Esophagus muscularis mucosa (tissue), 4 donors: ENCODE results near the gene DRP2. TPM values are rescaled to one million over a fixed set of nuclear protein-coding genes. Genes with fewer than 3 reads are reported as not detected.

Source experiments
- DNase-seq: peaks from one replicate; pipeline ENCODE4 v3.0.0-alpha.2; 2017; ENCODE audit errors: extremely low spot score
- H3K27ac ChIP-seq, 4 donors: fragments of 200-600 bp; sonication (generic); replicated peaks in 1 of 4; 1 replicate in 3 of 4; 2 replicates in 1 of 4; pipeline ENCODE4 v1.5.1; 2016 to 2019; ENCODE audit warnings: mild to moderate bottlenecking in 1 of 4
- H3K27me3 ChIP-seq, 4 donors: fragments of 200-600 bp; sonication (generic); one replicate each; pipeline versions ENCODE4 v1.5.1 to v1.6.0; 2016 to 2019
- H3K36me3 ChIP-seq, 4 donors: fragments of 200-600 bp; sonication (generic); one replicate each; pipeline ENCODE4 v1.5.1; 2016 to 2019
- H3K4me1 ChIP-seq, 4 donors: fragments of 200-600 bp; sonication (generic); one replicate each; pipeline ENCODE4 v1.5.1; 2016 to 2019
- H3K4me3 ChIP-seq, 4 donors: fragments of 200-600 bp; sonication (generic); 1 replicate in 2 of 4; 2 replicates in 2 of 4; pipeline ENCODE4 v1.5.1; 2016 to 2019; ENCODE audit warnings: mild to moderate bottlenecking in 4 of 4, moderate library complexity in 1 of 4
- H3K9me3 ChIP-seq, 4 donors: fragments of 200-600 bp; sonication (generic); 1 replicate in 3 of 4; 2 replicates in 1 of 4; pipeline ENCODE4 v1.5.1; 2016 to 2019
- CTCF ChIP-seq, 3 experiments: fragments of 200-600 bp in 2 of 3; fragments of 450-650 bp in 1 of 3; sonication (generic) in 2 of 3; IDR thresholded peaks; one replicate each; pipeline ENCODE4 v1.5.1; 2017 to 2019; ENCODE audit warnings: antibody characterized with exemption in 3 of 3, mild to moderate bottlenecking in 2 of 3, moderate library complexity in 1 of 3
- EP300 ChIP-seq: sonication (generic); formaldehyde crosslinking; IDR thresholded peaks from one replicate; pipeline ENCODE4 v1.6.1; 2017; ENCODE audit warnings: antibody characterized with exemption
- POLR2A ChIP-seq: fragments of 450-650 bp; IDR thresholded peaks from one replicate; pipeline ENCODE4 v1.6.1; 2017; ENCODE audit warnings: antibody characterized with exemption, moderate library complexity, mild to moderate bottlenecking, low read depth
- POLR2AphosphoS5 ChIP-seq, 2 donors: sonication (generic); formaldehyde crosslinking; IDR thresholded peaks; one replicate each; pipeline ENCODE4 v1.6.1; 2017; ENCODE audit warnings: antibody characterized with exemption in 2 of 2
- WGBS: methylation state at CpG from one replicate; pipeline ENCODE4 v1.1.5; 2018; 5-methylcytosine and 5-hydroxymethylcytosine counted together
- intact Hi-C: fragments of 100-400 bp; cut with DNase I; formaldehyde crosslinking; loops from one replicate; pipeline ENCODE4 v1.15.1; 2023
- total RNA-seq, 4 donors: library from RNA; depleted of rRNA; stranded (reverse); fragments of >200 nt; gene quantifications; one replicate each; pipeline versions ENCODE4 v1.1.0 to v1.2.1, GENCODE V29; 2016

Gene DRP2
- total RNA-seq, 4 donors from 2014 or later: 0.42 to 0.97 (median 0.65) TPM

GRCh38 chrX:101257448-101258258 lies 38.1 kb downstream of the DRP2 start:
- WGBS: 70% methylated on average over 4 of the region's 4 CpGs
- no peak for TF ChIP-seq CTCF (IDR thresholded peaks at IDR 0.05)
- no peak for TF ChIP-seq EP300
- H3K36me3 ChIP-seq: no peaks in the 10 kb centered on the region
- H3K27ac ChIP-seq: no peak overlapping the region
- H3K4me1 ChIP-seq: no peaks in the 10 kb centered on the region
- H3K27me3 ChIP-seq: no peaks in the 10 kb centered on the region
- DNase-seq: no peak
- H3K4me3 ChIP-seq: no peak overlapping the region
- intact Hi-C loops: no loop called here
- H3K9me3 ChIP-seq: no peaks in the 10 kb centered on the region

GRCh38 chrX:101258259-101258581 lies 38.6 kb downstream of the DRP2 start:
- H3K27me3 ChIP-seq: no peaks in the 10 kb centered on the region
- H3K36me3 ChIP-seq: no peaks in the 10 kb centered on the region
- no peaks in the 10 kb centered on the region for H3K4me1 ChIP-seq
- no peak overlapping the region for H3K4me3 ChIP-seq
- 88% methylated on average over 10 of the region's 11 CpGs for WGBS
- no peak for DNase-seq
- no peaks in the 10 kb centered on the region for H3K9me3 ChIP-seq
- no peak overlapping the region for H3K27ac ChIP-seq
- TF ChIP-seq POLR2A (no peak), CTCF (IDR thresholded peaks at IDR 0.05) (no peak), EP300 (no peak), POLR2AphosphoS5 (IDR thresholded peaks at IDR 0.05) (no peak)
- intact Hi-C loops: no loop called here

GRCh38 chrX:101260435-101260834 lies 40.8 kb downstream of the DRP2 start:
- H3K9me3 ChIP-seq: no peaks in the 10 kb centered on the region
- H3K27me3 ChIP-seq: no peaks in the 10 kb centered on the region
- no peak overlapping the region for H3K4me3 ChIP-seq
- DNase-seq: no peak
- no peak overlapping the region for H3K27ac ChIP-seq
- no peaks in the 10 kb centered on the region for H3K4me1 ChIP-seq
- TF ChIP-seq CTCF (IDR thresholded peaks at IDR 0.05) (no peak), EP300 (no peak), POLR2A (no peak), POLR2AphosphoS5 (IDR thresholded peaks at IDR 0.05) (no peak)
- H3K36me3 ChIP-seq: no peaks in the 10 kb centered on the region
- intact Hi-C loops: no loop called here
- WGBS: 86% methylated on average over 4 of the region's 4 CpGs

GRCh38 chrX:101262590-101262989 lies 43.0 kb downstream of the DRP2 start:
- no peak for TF ChIP-seq POLR2AphosphoS5 (IDR thresholded peaks at IDR 0.05)
- no peak for TF ChIP-seq POLR2A
- TF ChIP-seq CTCF (IDR thresholded peaks at IDR 0.05): no peak
- TF ChIP-seq EP300: no peak
- H3K27me3 ChIP-seq: no peaks in the 10 kb centered on the region
- H3K36me3 ChIP-seq: no peaks in the 10 kb centered on the region
- no peak overlapping the region for H3K27ac ChIP-seq
- H3K4me3 ChIP-seq: no peak overlapping the region
- no peaks in the 10 kb centered on the region for H3K4me1 ChIP-seq
- H3K9me3 ChIP-seq: no peaks in the 10 kb centered on the region
- DNase-seq: no peak
- WGBS: 79% methylated on average over 4 of the region's 4 CpGs
- intact Hi-C loops: no loop called here

GRCh38 chrX:101263766-101264165 lies 44.2 kb downstream of the DRP2 start:
- Histone ChIP-seq H3K4me3 (no peak overlapping the region), H3K36me3 (no peaks in the 10 kb centered on the region), H3K27me3 (no peaks in the 10 kb centered on the region), H3K27ac (no peak overlapping the region), H3K4me1 (no peaks in the 10 kb centered on the region), H3K9me3 (no peaks in the 10 kb centered on the region)
- no peak for DNase-seq
- intact Hi-C loops: no loop called here
- 71% methylated on average over 2 of the region's 2 CpGs for WGBS
- no peak for TF ChIP-seq CTCF (IDR thresholded peaks at IDR 0.05)
- no peak for TF ChIP-seq POLR2AphosphoS5 (IDR thresholded peaks at IDR 0.05)
- no peak for TF ChIP-seq EP300
- no peak for TF ChIP-seq POLR2A
